Thymus (tissue), 11 donors: Measurements from ENCODE around the gene VKORC1. TPM values are rescaled to one million over a fixed set of nuclear protein-coding genes. Genes with fewer than 3 reads are reported as not detected.
A peak's percentile ranks its signal among the peaks of the same experiment; 100 is the strongest.

Experiments used
- DNase-seq, 9 donors: peaks; one replicate each; pipeline ENCODE4 v3.0.0-alpha.2; 2013; ENCODE audit warnings: low spot score in 9 of 9, low read depth in 6 of 9, missing footprints in 1 of 9
- H3K27ac ChIP-seq, 2 donors: one replicate each; pipeline ENCODE4 v1.5.1; 2013; ENCODE audit warnings: control low read depth in 1 of 2, low read depth in 1 of 2, low read length in 1 of 2, mild to moderate bottlenecking in 1 of 2, moderate library complexity in 1 of 2
- H3K27me3 ChIP-seq, 2 donors: one replicate each; pipeline ENCODE4 v1.5.1; 2013; ENCODE audit warnings: low read length in 1 of 2; ENCODE audit not compliant: control insufficient read depth in 2 of 2, insufficient read depth in 1 of 2
- H3K36me3 ChIP-seq, 2 donors: one replicate each; pipeline ENCODE4 v1.5.1; 2013; ENCODE audit warnings: low read length in 1 of 2, mild to moderate bottlenecking in 1 of 2, moderate library complexity in 1 of 2; ENCODE audit not compliant: control insufficient read depth in 2 of 2, insufficient read depth in 2 of 2
- H3K4me1 ChIP-seq, 2 donors: one replicate each; pipeline ENCODE4 v1.5.1; 2013; ENCODE audit warnings: low read length in 2 of 2; ENCODE audit not compliant: control insufficient read depth in 2 of 2, insufficient read depth in 2 of 2
- H3K4me3 ChIP-seq, 2 donors: one replicate each; pipeline ENCODE4 v1.5.1; 2013; ENCODE audit warnings: low read length in 2 of 2, control low read depth in 1 of 2, mild to moderate bottlenecking in 1 of 2
- H3K9me3 ChIP-seq, 2 donors: one replicate each; pipeline ENCODE4 v1.5.1; 2013; ENCODE audit warnings: low read length in 1 of 2, mild to moderate bottlenecking in 1 of 2; ENCODE audit not compliant: control insufficient read depth in 2 of 2, insufficient read depth in 1 of 2
- WGBS: extraction: QIAGEN DNeasy Blood & Tissue Kit; methylation state at CpG from one replicate; pipeline ENCODE4 v1.1.7; 2013; 5-methylcytosine and 5-hydroxymethylcytosine counted together
- polyA plus RNA-seq: library from polyadenylated mRNA; stranded (reverse); fragments of 200-250 nt; gene quantifications from one replicate; pipeline ENCODE4 v1.2.3, GENCODE V29; 2013
- total RNA-seq: library from RNA; stranded (reverse); fragments of 120-200 nt; gene quantifications from one replicate; pipeline ENCODE4 v1.2.4, GENCODE V29; 2013
- donor health status: healthy.

VKORC1 gene
- total and polyA plus RNA-seq, 2 donors: 36.0 to 48.7 TPM

DNA sequence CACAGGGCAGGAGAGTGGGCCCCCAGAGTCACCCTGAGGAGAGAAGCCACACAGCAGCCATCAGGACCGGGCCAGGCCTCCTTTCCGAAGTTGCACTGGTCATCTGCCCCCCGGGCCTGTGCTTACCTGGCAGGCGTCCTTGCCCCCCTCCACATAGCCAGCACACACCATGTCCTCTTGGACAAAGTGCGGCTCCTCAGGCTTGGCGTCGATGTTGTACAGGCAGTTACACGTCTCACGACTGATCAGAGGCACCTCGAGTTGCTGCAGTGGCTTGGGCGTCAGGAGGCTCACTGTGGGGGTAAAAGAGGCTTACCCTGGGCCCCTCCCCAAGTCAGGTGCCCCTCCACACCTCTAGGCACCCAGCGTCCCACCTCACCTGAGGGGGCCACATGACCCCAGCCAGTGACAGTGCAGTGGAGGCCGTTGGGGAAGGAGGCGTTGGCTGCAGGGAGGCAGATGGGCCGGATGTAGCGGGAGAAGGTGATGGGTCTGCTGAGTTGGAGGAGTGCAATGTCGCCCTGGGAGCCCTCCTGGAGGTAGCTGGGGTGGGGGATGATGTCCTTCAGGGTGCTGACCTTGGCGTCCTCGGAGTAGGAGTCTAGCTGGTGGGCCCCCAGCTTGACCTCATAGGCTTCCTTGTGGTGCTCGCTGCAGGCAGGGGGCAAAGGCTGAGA, 37.8 kb upstream of the VKORC1 start:
- 97% methylated on average over 20 of the region's 20 CpGs for WGBS
- H3K27ac ChIP-seq: peak overlapping the region in 1 of 2 donors; percentile 46
- no peak for DNase-seq
- H3K9me3 ChIP-seq: no peaks in the 10 kb centered on the region
- peaks cover 38 to 55% of the 10 kb centered on the region in 2 donors for H3K36me3 ChIP-seq
- no peak overlapping the region for H3K4me3 ChIP-seq
- peaks cover 0 to 18% of the 10 kb centered on the region in 2 donors for H3K4me1 ChIP-seq
- H3K27me3 ChIP-seq: no peaks in the 10 kb centered on the region

DNA sequence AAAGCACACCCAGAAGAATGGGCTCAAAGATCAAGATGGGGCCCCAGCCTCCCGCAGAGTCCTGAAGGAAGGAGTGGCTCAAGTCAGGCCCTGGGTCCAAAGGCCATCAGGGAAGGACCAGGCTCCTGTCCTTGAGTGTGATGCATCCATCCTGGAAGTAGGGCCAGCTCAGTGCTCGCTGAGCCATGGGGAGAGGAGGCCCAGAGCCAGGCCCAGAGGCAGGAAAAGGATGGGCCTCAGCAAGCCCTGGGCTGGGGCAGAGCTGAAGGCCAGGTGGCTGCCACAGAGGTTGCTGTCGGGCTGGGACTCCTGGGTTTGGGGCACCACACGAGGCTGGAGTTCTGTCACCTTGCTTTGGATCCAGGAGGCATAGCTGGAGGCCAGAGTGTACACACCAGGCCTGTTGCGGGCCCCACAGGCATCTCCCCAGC, 37.3 kb upstream of the VKORC1 start:
- WGBS: 93% methylated on average over 5 of the region's 5 CpGs
- Histone ChIP-seq H3K27me3 (no peaks in the 10 kb centered on the region), H3K4me3 (no peak overlapping the region), H3K9me3 (no peaks in the 10 kb centered on the region), H3K36me3 (peaks cover 42 to 61% of the 10 kb centered on the region in 2 donors), H3K27ac (peak overlapping the region in 1 of 2 donors; percentile 46), H3K4me1 (peaks cover 0 to 18% of the 10 kb centered on the region in 2 donors)
- DNase-seq: no peak

DNA sequence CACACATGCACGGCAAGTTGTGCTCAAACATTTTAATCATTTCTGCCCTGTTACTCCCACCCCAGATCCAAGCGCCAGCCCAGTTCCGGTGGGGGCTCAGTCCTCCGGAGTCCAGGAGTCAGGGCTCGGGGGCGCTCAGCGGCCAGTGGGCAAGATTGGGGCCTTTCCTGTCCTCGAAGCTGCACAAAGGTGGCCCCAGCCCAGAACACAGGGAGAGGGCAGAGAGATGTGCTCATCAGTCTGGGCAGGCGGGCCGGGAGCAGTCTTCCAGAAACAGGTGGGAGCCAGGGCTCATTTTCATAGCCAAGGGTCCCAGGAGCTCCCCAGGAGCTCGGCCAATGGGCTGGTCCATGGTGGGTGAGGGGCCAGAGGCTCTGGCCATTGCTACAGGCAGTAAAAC, 36.8 kb upstream of the VKORC1 start:
- peaks cover 45 to 62% of the 10 kb centered on the region in 2 donors for H3K36me3 ChIP-seq
- no peak overlapping the region for H3K27ac ChIP-seq
- no peak for DNase-seq
- H3K4me3 ChIP-seq: no peak overlapping the region
- WGBS: 95% methylated on average over 11 of the region's 11 CpGs
- no peaks in the 10 kb centered on the region for H3K9me3 ChIP-seq
- H3K27me3 ChIP-seq: no peaks in the 10 kb centered on the region
- peaks cover 0 to 18% of the 10 kb centered on the region in 2 donors for H3K4me1 ChIP-seq

DNA sequence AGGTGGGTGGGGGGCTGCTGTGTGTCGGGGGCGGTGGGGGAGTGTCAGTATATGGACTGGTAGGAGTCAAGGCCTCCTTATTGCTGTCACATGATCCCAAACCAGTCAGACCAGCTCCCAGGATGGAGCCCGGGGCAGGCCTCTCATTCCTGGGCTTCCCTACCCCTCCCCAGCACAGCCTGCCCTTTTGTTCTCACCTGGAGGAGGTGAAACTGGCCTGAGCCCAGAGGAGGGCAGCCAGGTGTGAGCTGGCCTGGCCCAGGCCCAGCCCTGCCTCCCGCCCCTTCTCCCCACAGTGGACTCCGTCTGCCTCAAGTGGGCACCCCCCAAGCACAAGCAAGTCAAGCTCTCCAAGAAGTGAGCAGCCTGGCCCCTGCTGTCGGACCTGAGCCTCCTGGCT, 36.3 kb upstream of the VKORC1 start:
- Histone ChIP-seq H3K36me3 (peaks cover 48 to 62% of the 10 kb centered on the region in 2 donors), H3K27ac (peak overlapping the region in 1 of 2 donors; percentile 9), H3K27me3 (no peaks in the 10 kb centered on the region), H3K9me3 (no peaks in the 10 kb centered on the region), H3K4me3 (no peak overlapping the region), H3K4me1 (peaks cover 0 to 18% of the 10 kb centered on the region in 2 donors)
- WGBS: 93% methylated on average over 6 of the region's 6 CpGs
- no peak for DNase-seq

DNA sequence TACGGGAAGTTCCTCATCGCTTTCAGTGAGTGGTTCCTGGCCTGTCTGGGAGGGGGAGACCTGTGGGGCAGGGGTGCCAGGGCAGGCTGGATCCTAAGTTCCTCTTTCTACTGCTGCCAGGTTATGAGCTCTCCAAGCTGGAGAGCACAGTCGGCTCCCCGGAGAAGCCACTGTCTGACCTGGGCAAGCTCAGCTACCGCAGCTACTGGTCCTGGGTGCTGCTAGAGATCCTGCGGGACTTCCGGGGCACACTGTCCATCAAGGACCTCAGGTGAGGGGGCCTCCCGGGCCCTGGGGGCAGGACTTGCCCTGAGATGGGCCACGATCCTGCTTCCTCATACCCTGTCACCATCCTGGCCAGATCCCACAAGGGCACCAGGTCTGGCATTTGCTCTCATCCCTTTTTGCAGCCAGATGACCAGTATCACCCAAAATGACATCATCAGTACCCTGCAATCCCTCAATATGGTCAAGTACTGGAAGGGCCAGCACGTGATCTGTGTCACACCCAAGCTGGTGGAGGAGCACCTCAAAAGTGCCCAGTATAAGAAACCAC, 35.8 kb upstream of the VKORC1 start:
- Histone ChIP-seq H3K36me3 (peaks cover 52 to 66% of the 10 kb centered on the region in 2 donors), H3K27me3 (no peaks in the 10 kb centered on the region), H3K4me1 (peaks cover 0 to 18% of the 10 kb centered on the region in 2 donors), H3K4me3 (no peak overlapping the region), H3K9me3 (no peaks in the 10 kb centered on the region), H3K27ac (peak overlapping the region; percentile 36 to 50)
- 83% methylated on average over 10 of the region's 10 CpGs for WGBS
- DNase-seq: no peak

DNA sequence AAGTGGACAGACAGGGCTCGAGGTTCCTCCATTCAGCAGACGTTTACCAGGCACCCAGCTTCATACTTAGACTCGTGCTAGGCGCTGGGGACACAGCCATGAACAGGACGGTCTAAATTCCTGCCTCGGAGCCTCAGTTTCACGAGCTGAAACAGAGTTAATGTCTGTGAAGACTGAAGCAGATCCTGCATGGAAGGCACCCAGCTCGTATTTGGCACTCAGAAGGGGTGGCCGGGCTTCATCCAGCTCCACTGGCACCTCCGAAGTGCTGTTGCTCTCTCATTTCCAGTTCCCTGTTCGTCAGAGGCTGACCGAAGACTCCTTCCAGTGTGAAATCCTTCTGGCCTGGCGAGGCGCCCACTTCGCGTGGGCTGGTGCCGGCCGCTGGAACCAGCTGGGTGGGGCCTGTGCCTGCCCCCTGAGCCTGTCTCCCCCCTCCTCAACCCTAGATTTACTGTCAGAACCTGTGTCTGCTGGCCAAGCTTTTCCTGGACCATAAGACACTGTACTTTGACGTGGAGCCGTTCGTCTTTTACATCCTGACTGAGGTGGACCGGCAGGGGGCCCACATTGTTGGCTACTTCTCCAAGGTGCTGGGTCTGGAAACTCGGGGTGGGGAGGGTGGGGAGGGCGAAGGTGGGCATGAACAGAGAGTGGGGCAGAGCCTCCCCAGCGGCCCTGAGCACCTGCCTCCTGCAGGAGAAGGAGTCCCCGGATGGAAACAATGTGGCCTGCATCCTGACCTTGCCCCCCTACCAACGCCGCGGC, 35.2 kb upstream of the VKORC1 start:
- H3K27ac ChIP-seq: peak overlapping the region; percentile 58
- H3K4me3 ChIP-seq: no peak overlapping the region
- peaks cover 54 to 70% of the 10 kb centered on the region in 2 donors for H3K36me3 ChIP-seq
- DNase-seq: no peak
- H3K4me1 ChIP-seq: peaks cover 0 to 18% of the 10 kb centered on the region in 2 donors
- H3K27me3 ChIP-seq: no peaks in the 10 kb centered on the region
- no peaks in the 10 kb centered on the region for H3K9me3 ChIP-seq
- 77% methylated on average over 29 of the region's 29 CpGs for WGBS

DNA sequence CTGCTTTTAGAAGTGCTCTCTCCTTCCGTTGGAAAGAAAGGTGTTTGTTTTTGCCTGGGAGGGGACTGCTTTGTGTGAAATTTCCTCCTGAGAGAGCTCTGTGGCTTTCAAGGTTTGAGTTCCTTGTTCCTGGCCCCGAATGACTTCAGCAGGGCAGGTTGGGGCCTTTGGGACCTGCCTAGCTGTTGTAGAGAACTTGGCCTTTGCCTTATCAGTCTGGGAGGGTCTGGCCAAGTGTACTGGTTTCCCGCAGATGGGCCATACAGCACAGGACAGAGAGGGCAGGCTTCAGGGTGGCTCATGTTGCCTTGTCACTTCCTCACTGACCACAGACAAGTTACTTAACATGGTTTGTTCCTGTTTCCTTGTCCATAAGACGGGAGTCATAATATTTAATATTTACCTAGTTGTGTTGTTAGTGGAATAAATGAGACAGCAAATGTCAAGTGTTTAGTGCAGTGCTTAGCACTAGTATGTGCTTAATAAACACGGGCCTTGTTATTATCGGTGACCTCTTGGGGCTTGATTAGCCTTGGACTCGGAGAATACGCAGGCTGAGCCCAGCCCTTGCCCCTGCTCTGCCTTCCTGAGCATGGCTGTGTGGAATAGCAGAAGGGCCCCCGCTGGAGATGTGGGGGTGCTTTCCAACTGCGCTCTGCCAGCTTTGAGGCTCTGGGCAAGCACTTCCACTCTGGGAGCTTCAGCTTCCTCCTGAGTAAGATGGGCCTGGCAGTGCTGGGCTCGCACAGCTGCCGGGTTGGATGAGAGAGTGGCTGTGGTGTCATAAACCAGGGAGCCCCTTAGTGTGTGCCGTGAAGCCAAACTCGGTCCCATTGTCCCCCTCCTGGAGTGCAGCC, 34.3 kb upstream of the VKORC1 start:
- H3K4me1 ChIP-seq: peaks cover 0 to 18% of the 10 kb centered on the region in 2 donors
- no peak overlapping the region for H3K4me3 ChIP-seq
- H3K27me3 ChIP-seq: no peaks in the 10 kb centered on the region
- no peak for DNase-seq
- peaks cover 61 to 76% of the 10 kb centered on the region in 2 donors for H3K36me3 ChIP-seq
- peak overlapping the region; percentile 57 to 70 for H3K27ac ChIP-seq
- WGBS: 68% methylated on average over 14 of the region's 14 CpGs
- H3K9me3 ChIP-seq: no peaks in the 10 kb centered on the region

DNA sequence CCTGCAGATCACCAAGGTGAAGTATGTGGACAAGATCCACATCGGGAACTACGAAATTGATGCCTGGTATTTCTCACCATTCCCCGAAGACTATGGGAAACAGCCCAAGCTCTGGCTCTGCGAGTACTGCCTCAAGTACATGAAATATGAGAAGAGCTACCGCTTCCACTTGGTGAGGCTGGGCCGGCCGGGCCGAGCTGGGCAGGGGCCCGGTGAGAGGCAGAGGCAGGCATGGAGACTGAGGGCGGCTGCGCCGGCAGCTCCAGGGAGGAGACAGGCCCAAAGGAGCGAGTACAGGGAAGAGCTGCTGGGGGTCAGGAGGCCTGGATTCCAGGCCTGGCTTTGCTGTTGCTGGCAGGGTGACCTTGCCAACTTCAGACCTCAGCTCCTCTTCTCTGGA, 32.6 kb upstream of the VKORC1 start:
- Histone ChIP-seq H3K4me3 (no peak overlapping the region), H3K36me3 (peaks cover 68 to 71% of the 10 kb centered on the region in 2 donors), H3K27ac (no peak overlapping the region), H3K9me3 (no peaks in the 10 kb centered on the region), H3K4me1 (peaks cover 0 to 18% of the 10 kb centered on the region in 2 donors), H3K27me3 (no peaks in the 10 kb centered on the region)
- no peak for DNase-seq
- 96% methylated on average over 13 of the region's 13 CpGs for WGBS
